Left ventricle myocardium inferior (tissue), 1 donor: ENCODE measurements around the gene PACSIN2. TPM values are rescaled to one million over a fixed set of nuclear protein-coding genes. Genes with fewer than 3 reads are reported as not detected.

Source experiments
- DNase-seq: peaks from one replicate; pipeline ENCODE4 v3.0.0-alpha.2; 2020
- H3K27ac ChIP-seq: fragments of 200-600 bp; replicated peaks from 2 replicates; pipeline ENCODE4 v1.8.0; 2021
- H3K27me3 ChIP-seq: fragments of 200-600 bp; 2 replicates; pipeline ENCODE4 v1.8.0; 2021; ENCODE audit warnings: low read depth
- H3K36me3 ChIP-seq: fragments of 200-600 bp; 2 replicates; pipeline ENCODE4 v1.8.0; 2021
- H3K4me1 ChIP-seq: fragments of 200-600 bp; 2 replicates; pipeline ENCODE4 v1.8.0; 2021
- H3K4me3 ChIP-seq: fragments of 200-600 bp; 2 replicates; pipeline ENCODE4 v1.8.0; 2021; ENCODE audit warnings: mild to moderate bottlenecking, moderate library complexity
- H3K9me3 ChIP-seq: fragments of 200-600 bp; replicated peaks from 2 replicates; pipeline ENCODE4 v1.8.0; 2021
- intact Hi-C: fragments of 100-400 bp; cut with micrococcal nuclease; formaldehyde crosslinking; loops from one replicate; pipeline ENCODE4 v1.11.0; 2022
- total RNA-seq: library from RNA; stranded (reverse); fragmentation: NEBNext Ultra II Directional; extraction: Animal tissue kit (Norgen Biotek cat#: 25700); gene quantifications from one replicate; pipeline ENCODE4 v1.2.1, GENCODE V29; 2021
- TF ChIP-seq, protein P1 (sequence below): fragments of 200-600 bp; IDR thresholded peaks from 2 replicates; pipeline ENCODE4 v1.8.0; 2021; ENCODE audit warnings: antibody characterized with exemption, mild to moderate bottlenecking, borderline replicate concordance
- donor health status: DM: no; HTN: yes; CAD: no; lungs with severe emphysema.

Gene PACSIN2
- total RNA-seq, 1 donor from 2014 or later: 64.8 TPM

DNA sequence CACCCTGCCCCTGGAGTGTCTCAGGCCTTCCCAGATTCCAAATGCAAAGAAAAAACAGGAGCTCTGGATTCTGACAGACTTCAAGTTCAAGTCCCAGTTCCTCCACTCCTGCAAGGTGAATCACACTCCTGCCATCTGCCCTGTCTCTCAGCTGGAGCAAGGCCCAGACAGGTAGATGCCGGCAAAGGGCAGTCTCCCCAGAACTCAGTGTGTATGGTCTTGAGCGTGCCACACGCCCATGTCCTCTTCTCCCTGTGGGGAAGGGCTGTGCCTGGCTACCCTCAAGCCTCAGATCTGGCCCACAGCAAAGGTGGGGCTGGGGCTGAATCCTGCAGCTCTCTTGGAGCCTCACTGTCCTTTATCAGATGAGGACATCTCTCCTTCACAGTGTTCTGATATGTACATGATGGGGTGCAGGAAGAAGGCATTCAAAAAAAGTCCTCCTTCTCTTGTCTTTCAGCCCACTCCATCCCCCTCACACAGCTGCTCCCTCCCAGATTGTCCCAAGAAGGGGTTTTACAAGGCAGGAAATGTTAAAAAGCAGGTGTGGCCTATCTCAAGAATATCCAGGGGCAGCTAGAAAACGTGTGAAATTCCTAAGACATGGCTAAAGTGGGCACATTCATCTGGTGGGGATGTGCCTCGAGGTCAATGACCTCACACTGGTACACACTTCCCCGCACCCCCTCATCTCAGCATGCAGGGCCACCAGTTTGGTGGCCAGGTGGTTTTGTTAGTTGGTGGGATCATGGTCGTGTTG, 130.2 kb downstream of the PACSIN2 start:
- Histone ChIP-seq H3K27me3 (no peaks in the 10 kb centered on the region), H3K4me3 (no peak overlapping the region), H3K9me3 (no peaks in the 10 kb centered on the region), H3K4me1 (peaks cover 62% of the 10 kb centered on the region), H3K27ac (peak overlapping the region; percentile 3), H3K36me3 (peaks cover 81% of the 10 kb centered on the region)
- DNase-seq: no peak
- TF ChIP-seq, protein P1, sequence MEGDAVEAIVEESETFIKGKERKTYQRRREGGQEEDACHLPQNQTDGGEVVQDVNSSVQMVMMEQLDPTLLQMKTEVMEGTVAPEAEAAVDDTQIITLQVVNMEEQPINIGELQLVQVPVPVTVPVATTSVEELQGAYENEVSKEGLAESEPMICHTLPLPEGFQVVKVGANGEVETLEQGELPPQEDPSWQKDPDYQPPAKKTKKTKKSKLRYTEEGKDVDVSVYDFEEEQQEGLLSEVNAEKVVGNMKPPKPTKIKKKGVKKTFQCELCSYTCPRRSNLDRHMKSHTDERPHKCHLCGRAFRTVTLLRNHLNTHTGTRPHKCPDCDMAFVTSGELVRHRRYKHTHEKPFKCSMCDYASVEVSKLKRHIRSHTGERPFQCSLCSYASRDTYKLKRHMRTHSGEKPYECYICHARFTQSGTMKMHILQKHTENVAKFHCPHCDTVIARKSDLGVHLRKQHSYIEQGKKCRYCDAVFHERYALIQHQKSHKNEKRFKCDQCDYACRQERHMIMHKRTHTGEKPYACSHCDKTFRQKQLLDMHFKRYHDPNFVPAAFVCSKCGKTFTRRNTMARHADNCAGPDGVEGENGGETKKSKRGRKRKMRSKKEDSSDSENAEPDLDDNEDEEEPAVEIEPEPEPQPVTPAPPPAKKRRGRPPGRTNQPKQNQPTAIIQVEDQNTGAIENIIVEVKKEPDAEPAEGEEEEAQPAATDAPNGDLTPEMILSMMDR: no peak
- intact Hi-C loops: no loop called here

DNA sequence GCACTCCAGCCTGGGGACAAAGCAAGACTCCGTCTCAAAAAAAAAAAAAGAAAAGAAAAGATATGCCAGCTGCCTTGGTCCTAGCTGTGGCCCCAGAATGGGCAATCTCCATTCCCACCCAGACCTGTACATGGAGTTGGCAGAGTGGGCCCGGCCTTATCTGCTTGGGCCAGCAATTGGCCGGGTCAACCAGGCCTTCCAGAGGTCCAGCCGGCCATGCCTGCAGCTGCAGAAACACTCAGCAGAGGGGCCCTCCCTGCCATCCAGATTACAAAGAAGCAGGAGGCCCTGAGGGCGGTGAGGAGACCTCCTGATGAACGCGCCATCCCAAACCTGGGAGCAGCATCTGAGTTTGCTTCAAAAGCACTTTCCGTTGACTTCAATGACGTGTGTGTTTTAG, 131.0 kb downstream of the PACSIN2 start:
- TF ChIP-seq, protein P1: no peak
- H3K9me3 ChIP-seq: no peaks in the 10 kb centered on the region
- H3K27ac ChIP-seq: no peak overlapping the region
- peaks cover 67% of the 10 kb centered on the region for H3K4me1 ChIP-seq
- no peak for DNase-seq
- H3K27me3 ChIP-seq: no peaks in the 10 kb centered on the region
- peaks cover 84% of the 10 kb centered on the region for H3K36me3 ChIP-seq
- intact Hi-C loops: no loop called here
- no peak overlapping the region for H3K4me3 ChIP-seq

- H3K9me3 ChIP-seq: no peaks in the 10 kb centered on the region
- intact Hi-C loops: no loop called here
- DNase-seq: no peak
- peak overlapping the region; percentile 66 for H3K27ac ChIP-seq
- peaks cover 69% of the 10 kb centered on the region for H3K4me1 ChIP-seq
- no peaks in the 10 kb centered on the region for H3K27me3 ChIP-seq
- H3K36me3 ChIP-seq: peaks cover 84% of the 10 kb centered on the region
- H3K4me3 ChIP-seq: no peak overlapping the region
- TF ChIP-seq, protein P1: no peak
These were observed 131.8 kb downstream of the PACSIN2 start for GRCh38 chr22:42883121-42883520.

- Histone ChIP-seq H3K4me1 (peaks cover 69% of the 10 kb centered on the region), H3K9me3 (no peaks in the 10 kb centered on the region), H3K27ac (peak overlapping the region; percentile 66), H3K36me3 (peaks cover 87% of the 10 kb centered on the region), H3K4me3 (peak overlapping the region; percentile 8), H3K27me3 (no peaks in the 10 kb centered on the region)
- intact Hi-C loops: no loop called here
- no peak for DNase-seq
- TF ChIP-seq, protein P1: no peak
These were observed 132.8 kb downstream of the PACSIN2 start for GRCh38 chr22:42881982-42882656.

- H3K27ac ChIP-seq: peak overlapping the region; percentile 66
- TF ChIP-seq, protein P1: no peak
- no peaks in the 10 kb centered on the region for H3K9me3 ChIP-seq
- DNase-seq: no peak
- H3K4me3 ChIP-seq: no peak overlapping the region
- H3K4me1 ChIP-seq: peaks cover 67% of the 10 kb centered on the region
- intact Hi-C loops: no loop called here
- peaks cover 87% of the 10 kb centered on the region for H3K36me3 ChIP-seq
- H3K27me3 ChIP-seq: no peaks in the 10 kb centered on the region
These were observed 133.7 kb downstream of the PACSIN2 start for GRCh38 chr22:42881298-42881697.
